A549 (cell line): ENCODE results near the gene CAMK4.

Source experiments
- CBX8 ChIP-seq: fragments of 200-600 bp; sonication (generic); IDR thresholded peaks from 2 replicates; pipeline ENCODE4 v1.6.1; 2016
- CEBPB ChIP-seq, 2 experiments: fragments of >200 bp in 1 of 2; sonication (Bioruptor Twin) in 1 of 2; formaldehyde crosslinking in 1 of 2; IDR thresholded peaks; 2 replicates each; pipeline ENCODE4 v1.6.1; 2012 to 2016
- CTCF ChIP-seq: fragments of >200 bp; sonication (Bioruptor Twin); formaldehyde crosslinking; IDR thresholded peaks from 3 replicates; pipeline ENCODE4 v1.5.1; 2016
- EP300 ChIP-seq, 2 experiments: fragments of >200 bp; sonication (Bioruptor Twin); formaldehyde crosslinking; IDR thresholded peaks; 2 replicates in 1 of 2; 3 replicates in 1 of 2; pipeline ENCODE4 v1.6.1; 2016 to 2017
- HDAC2 ChIP-seq: fragments of 200-600 bp; sonication (generic); IDR thresholded peaks from 2 replicates; pipeline ENCODE4 v1.6.1; 2016
- MAX ChIP-seq: IDR thresholded peaks from 2 replicates; pipeline ENCODE4 v1.6.1; 2012
- PHF8 ChIP-seq: fragments of 200-600 bp; sonication (generic); IDR thresholded peaks from 2 replicates; pipeline ENCODE4 v1.6.1; 2016; ENCODE audit warnings: low read depth, mild to moderate bottlenecking, antibody characterized with exemption, moderate library complexity, borderline replicate concordance
- POLR2A ChIP-seq: IDR thresholded peaks from 2 replicates; pipeline ENCODE4 v1.6.1; 2012; ENCODE audit warnings: mild to moderate bottlenecking, low read length
- RAD21 ChIP-seq, 2 experiments: fragments of >200 bp in 1 of 2; sonication (Bioruptor Twin) in 1 of 2; formaldehyde crosslinking in 1 of 2; IDR thresholded peaks in 1 of 2; conservative IDR thresholded peaks in 1 of 2; 2 replicates in 1 of 2; 3 replicates in 1 of 2; pipeline ENCODE4 v1.6.1; 2012 to 2018; ENCODE audit warnings: inconsistent platforms in 1 of 2
- REST ChIP-seq: fragments of 200-600 bp; sonication (generic); IDR thresholded peaks from 2 replicates; pipeline ENCODE4 v1.6.1; 2016; ENCODE audit warnings: antibody characterized with exemption, mild to moderate bottlenecking, moderate library complexity
- SMC3 ChIP-seq: fragments of >200 bp; sonication (Bioruptor Twin); formaldehyde crosslinking; IDR thresholded peaks from 3 replicates; pipeline ENCODE4 v1.6.1; 2018; ENCODE audit warnings: inconsistent platforms

- TF ChIP-seq HDAC2 (no peak), EP300 (IDR thresholded peaks at IDR 0.05) (no peak), SMC3 (no peak), CTCF (no peak), POLR2A (no peak), REST (no peak), CBX8 (no peak), PHF8 (no peak), MAX (no peak), RAD21 (conservative IDR thresholded peaks at IDR 0.05 in 1 of 2, IDR thresholded peaks at IDR 0.05 in 1 of 2) (no peak), CEBPB (IDR thresholded peaks at IDR 0.05) (no peak)
Observed at GRCh38 chr5:111353035-111353434, 128.9 kb downstream of the CAMK4 start.
